ENCODE results near the gene MAOA.

GRCh38 chrX:43677993-43678392 lies 21.9 kb downstream of the MAOA start:
- TF ChIP-seq AEBP2 (tag by site-specific recombination; IDR thresholded peaks at IDR 0.05; ENCODE audit: borderline replicate concordance) (no peak), PBX3 (CRISPR knock-in tag; IDR thresholded peaks at IDR 0.05) (no peak), ZBTB11 (tag by site-specific recombination; conservative IDR thresholded peaks at IDR 0.05; ENCODE audit: low read depth) (no peak), ZNF274 (IDR thresholded peaks at IDR 0.05; ENCODE audit: low read length) (no peak), ZNF274 (tag by site-specific recombination; IDR thresholded peaks at IDR 0.05; ENCODE audit: borderline replicate concordance) (no peak), ZNF513 (tag by site-specific recombination; IDR thresholded peaks at IDR 0.05) (no peak)
